GM18520 (cell line): Measurements from ENCODE around the gene HES7.
A peak's percentile ranks its signal among the peaks of the same experiment; 100 is the strongest.
"Not testable (repeated sequence)": the region's sequence is repeated elsewhere in the genome, so short reads cannot be mapped to it uniquely, and the experiment has no call there.

Experiments
- ATAC-seq: cut with Tn5 transposase; IDR thresholded peaks from one replicate; pipeline ENCODE4 v1.9.1; 2021; ENCODE audit not compliant: unreplicated experiment

HES7 gene

DNA sequence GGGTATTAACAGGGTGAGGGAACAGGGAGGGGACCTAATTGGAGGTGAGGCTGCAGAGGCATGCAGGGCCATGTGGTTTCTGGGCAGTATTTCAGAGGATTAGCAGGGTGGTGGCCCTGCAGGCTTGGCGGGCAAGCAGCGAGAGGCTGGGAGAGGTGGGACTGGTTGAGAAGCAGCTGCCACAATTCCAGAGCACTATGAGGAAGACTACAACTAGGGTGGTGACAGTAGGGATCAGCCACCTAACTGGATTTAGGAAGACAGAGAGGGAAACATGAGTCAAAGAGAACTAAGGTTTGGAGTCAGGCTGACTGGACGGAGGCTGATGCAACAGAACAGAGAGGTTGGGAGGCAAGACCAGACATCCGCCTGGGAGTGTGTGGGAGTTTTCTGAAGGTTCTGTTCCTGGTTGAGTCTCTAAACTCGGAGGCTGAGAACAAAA, 17.9 kb downstream of the HES7 start:
- no peak for ATAC-seq

DNA sequence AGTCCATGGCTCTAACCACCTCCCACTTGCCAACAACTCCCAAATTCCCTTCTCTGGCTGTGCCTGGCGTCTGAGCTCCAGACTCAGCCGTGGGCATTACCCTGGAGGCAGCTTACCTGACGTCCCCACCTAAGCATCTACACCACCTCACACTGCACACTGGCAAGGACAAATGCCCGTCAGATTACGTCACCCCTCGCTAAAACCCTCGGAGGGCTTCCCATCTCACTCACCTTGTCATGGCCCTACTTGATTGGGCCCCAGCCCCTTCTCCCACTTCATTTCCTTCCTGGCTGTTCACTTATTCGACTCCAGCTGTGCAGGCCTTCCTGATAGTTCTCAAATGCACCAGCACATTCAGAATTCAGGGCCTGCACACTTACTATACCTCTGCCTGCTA, 19.0 kb downstream of the HES7 start:
- ATAC-seq, result no peak

DNA sequence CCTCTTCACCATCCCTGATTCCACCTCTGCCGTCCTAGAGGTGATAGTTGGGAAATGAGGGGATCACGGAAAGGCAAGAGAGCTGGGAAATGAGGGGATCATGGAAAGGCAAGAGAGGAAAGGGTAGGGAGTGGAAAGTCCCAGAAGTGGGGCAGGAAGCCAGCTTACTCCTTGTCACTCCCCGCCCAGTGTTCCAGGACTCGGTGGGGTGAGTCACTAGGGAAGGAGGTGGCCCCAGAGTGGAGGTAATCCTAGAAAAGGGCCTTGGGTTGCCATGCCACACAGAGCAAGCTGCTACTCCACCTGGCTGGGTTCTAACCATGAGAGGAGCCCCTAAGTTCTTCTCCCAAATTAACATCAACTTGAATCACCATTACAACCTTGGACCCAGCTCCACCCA, 20.4 kb downstream of the HES7 start:
- ATAC-seq, result no peak

- ATAC-seq, result no peak
Measured at GRCh38 chr17:8101721-8102120, 22.2 kb downstream of the HES7 start.

- ATAC-seq, result no peak
Measured at GRCh38 chr17:8100763-8101162, 23.1 kb downstream of the HES7 start.

- ATAC-seq, result no peak
Measured at GRCh38 chr17:8100111-8100510, 23.8 kb downstream of the HES7 start.

GRCh38 chr17:8096541-8096940, 27.4 kb downstream of the HES7 start:
- no peak for ATAC-seq

DNA sequence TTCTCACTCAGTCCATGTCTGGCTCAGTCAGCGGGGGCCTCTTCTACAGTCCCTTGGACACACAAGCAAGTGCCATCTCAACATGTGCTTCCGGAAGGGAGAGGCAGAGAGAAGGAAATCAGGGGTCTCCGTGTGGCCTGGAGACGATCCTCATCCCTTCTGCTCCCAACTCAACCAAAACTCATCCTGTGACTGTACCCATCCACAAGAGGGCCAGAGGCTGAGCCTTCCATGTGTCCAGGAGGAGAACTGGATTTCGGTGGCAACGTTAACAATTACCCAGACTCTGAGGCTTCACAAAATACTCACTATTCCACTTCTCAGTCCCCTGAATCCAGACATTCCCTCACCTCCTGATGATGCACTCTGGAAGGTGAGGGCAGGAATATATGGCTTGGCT, 28.5 kb downstream of the HES7 start:
- ATAC-seq, result no peak

GRCh38 chr17:8091033-8091687, 32.7 kb downstream of the HES7 start:
- ATAC-seq, result peak; percentile 76

DNA sequence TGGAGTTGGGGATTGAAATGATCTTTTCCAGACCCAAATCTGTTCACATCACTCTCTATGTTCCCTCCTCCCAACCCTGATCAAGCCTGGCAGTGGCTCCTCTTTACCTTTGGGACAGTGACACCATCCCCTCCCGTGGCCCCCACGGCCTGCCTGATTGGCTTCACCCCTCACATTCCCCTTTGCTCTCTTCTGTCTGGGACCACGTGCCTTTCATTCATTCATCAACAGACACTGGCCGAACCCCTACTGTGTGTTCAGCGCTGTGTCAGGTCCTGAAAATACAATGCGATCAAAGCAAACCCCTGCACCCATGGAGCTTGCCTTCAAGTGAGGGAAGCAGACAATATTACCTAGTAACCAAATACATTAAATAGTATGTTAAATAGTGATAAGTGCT, 34.2 kb downstream of the HES7 start:
- no peak for ATAC-seq

- no peak for ATAC-seq
Measured at GRCh38 chr17:8087952-8088230, 36.0 kb downstream of the HES7 start.

DNA sequence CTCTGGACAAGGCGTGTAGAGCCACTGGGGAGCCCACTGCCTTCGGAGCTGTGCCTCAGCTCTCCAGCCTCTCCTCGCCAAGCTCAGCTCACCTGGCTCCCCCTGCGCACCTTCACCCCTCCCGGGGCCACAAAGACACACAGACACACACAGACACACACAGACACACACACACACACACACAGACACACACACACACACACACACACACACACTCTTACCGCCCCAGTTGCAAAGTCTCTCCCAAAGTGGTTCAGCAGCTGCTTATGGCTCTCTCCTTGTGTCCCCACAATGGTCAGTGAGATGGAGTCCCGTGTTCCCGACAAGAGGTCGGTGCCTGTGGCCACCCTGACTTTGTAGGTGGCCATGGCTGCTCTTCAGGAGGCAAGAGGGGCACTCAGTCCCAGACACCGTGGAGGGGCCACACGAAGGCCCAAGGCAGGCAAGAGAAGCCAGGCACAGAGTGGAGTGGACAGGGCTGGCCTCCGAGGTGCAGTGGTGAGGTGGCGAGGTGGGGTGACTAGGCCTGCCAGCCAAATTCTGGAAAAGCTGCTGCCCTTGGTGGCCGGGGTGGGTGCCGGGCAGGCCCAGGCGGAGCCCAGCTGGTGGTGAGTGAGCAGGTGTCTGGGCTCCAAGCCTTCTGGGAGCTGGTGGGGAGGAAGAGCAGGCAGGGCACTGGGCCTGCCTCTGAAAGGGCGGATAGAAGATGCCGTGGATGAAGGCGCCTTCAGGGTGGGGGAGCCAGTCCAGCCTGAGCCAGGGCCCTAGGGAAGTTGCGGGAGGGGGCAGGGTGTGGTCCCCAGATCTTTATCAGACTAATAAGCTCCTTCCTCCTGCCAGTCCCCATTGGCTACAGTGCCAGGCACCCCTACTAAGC, 36.6 kb downstream of the HES7 start, which contains the start of gene ALOX12B:
ALOX12B (minus strand) TSS at position 642 of the 877 bp plus-strand sequence; CDS start at position 368, 274 bp downstream.
- no peak for ATAC-seq

DNA sequence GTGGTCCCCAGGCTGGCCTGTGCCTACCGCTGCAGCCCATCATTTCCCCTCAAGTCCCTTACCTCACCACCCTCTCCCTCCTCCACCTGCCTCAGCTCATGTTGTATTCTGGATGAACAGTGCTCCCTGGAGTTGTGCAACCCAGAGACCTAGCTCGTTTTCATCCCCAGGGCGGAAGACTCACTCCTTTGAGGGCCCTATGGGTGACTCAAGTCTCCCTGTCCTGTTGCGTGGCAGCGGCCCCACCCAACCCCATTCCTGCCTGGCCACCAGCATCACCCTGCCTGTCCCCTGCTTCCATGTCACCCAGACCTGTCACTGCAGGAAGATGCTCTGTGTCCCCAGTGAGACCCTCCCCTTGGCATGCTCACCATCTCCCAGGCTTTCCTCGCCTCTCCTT, 39.7 kb downstream of the HES7 start:
- ATAC-seq, result no peak

DNA sequence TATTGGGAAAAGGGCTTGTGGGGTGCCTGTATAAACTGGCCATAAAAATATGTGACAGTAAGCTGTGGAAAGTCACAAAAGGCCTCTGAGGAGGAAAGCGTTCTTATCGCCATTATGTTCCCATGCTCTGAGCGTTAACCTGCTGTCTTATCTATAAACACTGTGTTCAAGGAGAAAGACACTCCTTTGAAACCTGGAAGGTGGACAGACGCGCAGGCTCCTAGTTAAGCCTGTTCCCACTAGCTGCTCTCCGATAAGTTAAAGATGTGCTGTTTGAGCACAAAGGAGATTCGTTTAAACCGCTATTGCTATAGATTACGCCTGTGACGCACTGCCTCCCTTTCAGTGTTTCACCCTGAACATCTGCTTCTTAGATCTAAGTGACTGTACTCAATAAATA, 41.6 kb downstream of the HES7 start:
- ATAC-seq, result no peak

- no peak for ATAC-seq
Measured at GRCh38 chr17:8081876-8082275, 42.0 kb downstream of the HES7 start.

DNA sequence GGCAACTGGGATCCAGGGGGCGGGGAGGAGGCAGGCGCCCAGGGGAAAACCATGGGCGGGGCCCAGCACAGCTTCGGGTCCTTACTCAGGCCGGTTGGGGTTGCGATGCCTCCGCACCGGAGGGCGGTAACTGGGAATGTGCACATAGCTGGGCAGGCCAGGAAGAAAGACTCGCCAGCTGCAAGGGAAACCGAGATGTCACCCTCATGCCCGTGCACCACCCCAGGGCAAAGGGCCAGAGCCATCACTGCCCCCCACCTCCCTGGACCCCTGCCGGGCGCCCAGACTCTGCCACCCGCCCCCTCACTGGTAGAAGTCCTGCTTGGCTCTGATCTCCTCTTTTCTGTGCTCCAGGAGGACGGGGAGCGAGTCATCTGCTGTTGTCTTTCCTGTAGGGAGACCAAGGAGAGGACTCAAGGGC, 43.1 kb downstream of the HES7 start:
- no peak for ATAC-seq

DNA sequence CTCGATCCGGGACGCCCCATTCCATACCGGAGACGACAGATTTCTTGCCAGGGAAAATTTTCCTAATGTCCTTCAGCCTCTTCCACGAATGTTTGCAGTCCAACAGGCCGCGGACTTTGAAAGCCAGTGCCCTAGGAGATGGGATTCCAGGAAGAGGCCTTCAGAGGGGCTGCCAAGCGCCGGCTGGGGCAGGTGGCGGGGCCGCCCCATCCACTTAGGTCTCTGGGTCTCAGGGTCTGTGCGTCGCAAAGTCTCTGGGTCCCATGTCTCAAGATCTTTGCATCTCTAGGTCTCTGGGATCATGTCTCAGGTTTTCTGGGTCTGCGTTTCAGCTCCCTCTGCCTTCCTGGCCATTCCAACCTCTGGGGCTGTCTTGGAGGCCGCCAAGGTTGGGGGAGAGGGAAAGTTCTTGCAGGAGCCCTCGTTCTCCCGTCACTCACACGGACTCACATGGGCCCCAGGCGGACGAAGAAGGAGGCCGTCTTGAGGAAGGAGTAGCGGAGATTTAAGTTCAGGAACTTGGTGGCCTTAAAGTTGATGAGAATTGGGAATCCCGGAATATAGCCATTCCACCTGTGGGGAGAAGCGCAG, 43.6 kb downstream of the HES7 start:
- ATAC-seq, result no peak

GRCh38 chr17:8079291-8080207, 44.4 kb downstream of the HES7 start:
- ATAC-seq, result no peak

- not testable (repeated sequence) for ATAC-seq
Measured at GRCh38 chr17:8077939-8078338, 46.0 kb downstream of the HES7 start.

GRCh38 chr17:8076502-8077266, 47.2 kb downstream of the HES7 start:
- ATAC-seq, result no peak
